HG02885 (cell line): ENCODE results near the gene C2orf49.

Experiments
- ATAC-seq: cut with Tn5 transposase; IDR thresholded peaks from one replicate; pipeline ENCODE4 v1.9.1; 2021; ENCODE audit warnings: mild to moderate bottlenecking; ENCODE audit not compliant: unreplicated experiment, poor library complexity

The C2orf49 gene

GRCh38 chr2:105380432-105381100 lies 43.2 kb downstream of the C2orf49 start:
- ATAC-seq = no peak

GRCh38 chr2:105381101-105381668 lies 43.8 kb downstream of the C2orf49 start:
- no peak for ATAC-seq

- no peak for ATAC-seq
These were observed 44.8 kb downstream of the C2orf49 start for GRCh38 chr2:105382177-105382576.

- ATAC-seq = no peak
These were observed 46.3 kb downstream of the C2orf49 start for GRCh38 chr2:105383432-105384166.

GRCh38 chr2:105384216-105384615 lies 46.9 kb downstream of the C2orf49 start:
- ATAC-seq = no peak

GRCh38 chr2:105384861-105385260 lies 47.5 kb downstream of the C2orf49 start:
- no peak for ATAC-seq

GRCh38 chr2:105385731-105386540 lies 48.6 kb downstream of the C2orf49 start:
- no peak for ATAC-seq

GRCh38 chr2:105387225-105387624 lies 49.9 kb downstream of the C2orf49 start:
- ATAC-seq = no peak

GRCh38 chr2:105388971-105389381 lies 51.6 kb downstream of the C2orf49 start:
- ATAC-seq = no peak

- ATAC-seq = no peak
These were observed 53.1 kb downstream of the C2orf49 start for GRCh38 chr2:105390454-105390853.

- no peak for ATAC-seq
These were observed 53.8 kb downstream of the C2orf49 start for GRCh38 chr2:105391058-105391627.

GRCh38 chr2:105391763-105392662 lies 54.7 kb downstream of the C2orf49 start:
- ATAC-seq = no peak

- no peak for ATAC-seq
These were observed 56.2 kb downstream of the C2orf49 start for GRCh38 chr2:105393373-105394055.

GRCh38 chr2:105394951-105395611 lies 57.7 kb downstream of the C2orf49 start:
- ATAC-seq = no peak

GRCh38 chr2:105395691-105396090 lies 58.4 kb downstream of the C2orf49 start:
- no peak for ATAC-seq

GRCh38 chr2:105396254-105397024 lies 59.1 kb downstream of the C2orf49 start:
- no peak for ATAC-seq

GRCh38 chr2:105397025-105397722 lies 59.8 kb downstream of the C2orf49 start:
- ATAC-seq = no peak
